ENCODE measurements around the gene C9orf50.

DNA sequence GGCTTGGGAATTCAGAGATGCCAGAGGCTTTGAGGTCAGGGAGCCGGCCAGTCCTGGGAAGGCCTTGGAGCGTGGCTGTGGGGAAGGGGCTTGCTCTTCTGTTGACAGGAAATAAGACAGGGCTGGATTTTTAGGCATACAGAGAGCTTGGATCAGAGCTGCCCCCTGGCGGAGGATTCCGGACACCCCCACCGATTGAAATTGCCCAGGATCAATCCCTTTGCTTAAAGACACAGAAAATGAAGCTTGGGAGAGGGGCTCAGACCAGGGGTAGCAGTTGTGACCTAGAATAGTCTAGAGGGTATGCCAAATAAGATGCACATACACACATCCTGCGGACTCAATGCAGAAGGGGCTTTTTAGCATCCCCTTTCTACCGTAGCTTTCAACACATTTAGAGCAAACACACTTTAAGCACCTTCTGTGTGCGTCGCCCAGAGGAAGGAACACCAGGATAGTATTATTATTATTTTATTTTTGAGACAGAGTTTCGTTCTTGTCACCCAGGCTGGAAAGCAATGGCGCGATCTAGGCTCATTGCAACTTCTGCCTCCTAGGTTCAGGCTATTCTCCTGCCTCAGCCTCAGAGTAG lies 3.4 kb upstream of the C9orf50 start:
- TF ChIP-seq, protein P1, sequence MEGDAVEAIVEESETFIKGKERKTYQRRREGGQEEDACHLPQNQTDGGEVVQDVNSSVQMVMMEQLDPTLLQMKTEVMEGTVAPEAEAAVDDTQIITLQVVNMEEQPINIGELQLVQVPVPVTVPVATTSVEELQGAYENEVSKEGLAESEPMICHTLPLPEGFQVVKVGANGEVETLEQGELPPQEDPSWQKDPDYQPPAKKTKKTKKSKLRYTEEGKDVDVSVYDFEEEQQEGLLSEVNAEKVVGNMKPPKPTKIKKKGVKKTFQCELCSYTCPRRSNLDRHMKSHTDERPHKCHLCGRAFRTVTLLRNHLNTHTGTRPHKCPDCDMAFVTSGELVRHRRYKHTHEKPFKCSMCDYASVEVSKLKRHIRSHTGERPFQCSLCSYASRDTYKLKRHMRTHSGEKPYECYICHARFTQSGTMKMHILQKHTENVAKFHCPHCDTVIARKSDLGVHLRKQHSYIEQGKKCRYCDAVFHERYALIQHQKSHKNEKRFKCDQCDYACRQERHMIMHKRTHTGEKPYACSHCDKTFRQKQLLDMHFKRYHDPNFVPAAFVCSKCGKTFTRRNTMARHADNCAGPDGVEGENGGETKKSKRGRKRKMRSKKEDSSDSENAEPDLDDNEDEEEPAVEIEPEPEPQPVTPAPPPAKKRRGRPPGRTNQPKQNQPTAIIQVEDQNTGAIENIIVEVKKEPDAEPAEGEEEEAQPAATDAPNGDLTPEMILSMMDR (conservative IDR thresholded peaks at IDR 0.05; ENCODE audit: low read depth in 2 of 2): peak; percentile 79 to 88
- TF ChIP-seq EZH2 (IDR thresholded peaks at IDR 0.05; ENCODE audit: low read depth, unreplicated experiment) (no peak), POLR2AphosphoS5 (IDR thresholded peaks at IDR 0.05; ENCODE audit: low read depth) (no peak), JUNB (IDR thresholded peaks at IDR 0.05; ENCODE audit: unreplicated experiment) (no peak), CREB1 (CRISPR knock-in tag; IDR thresholded peaks at IDR 0.05; ENCODE audit: low read depth) (no peak), NANOG (IDR thresholded peaks at IDR 0.05; ENCODE audit: borderline replicate concordance) (no peak)
- TF ChIP-seq, protein P2, sequence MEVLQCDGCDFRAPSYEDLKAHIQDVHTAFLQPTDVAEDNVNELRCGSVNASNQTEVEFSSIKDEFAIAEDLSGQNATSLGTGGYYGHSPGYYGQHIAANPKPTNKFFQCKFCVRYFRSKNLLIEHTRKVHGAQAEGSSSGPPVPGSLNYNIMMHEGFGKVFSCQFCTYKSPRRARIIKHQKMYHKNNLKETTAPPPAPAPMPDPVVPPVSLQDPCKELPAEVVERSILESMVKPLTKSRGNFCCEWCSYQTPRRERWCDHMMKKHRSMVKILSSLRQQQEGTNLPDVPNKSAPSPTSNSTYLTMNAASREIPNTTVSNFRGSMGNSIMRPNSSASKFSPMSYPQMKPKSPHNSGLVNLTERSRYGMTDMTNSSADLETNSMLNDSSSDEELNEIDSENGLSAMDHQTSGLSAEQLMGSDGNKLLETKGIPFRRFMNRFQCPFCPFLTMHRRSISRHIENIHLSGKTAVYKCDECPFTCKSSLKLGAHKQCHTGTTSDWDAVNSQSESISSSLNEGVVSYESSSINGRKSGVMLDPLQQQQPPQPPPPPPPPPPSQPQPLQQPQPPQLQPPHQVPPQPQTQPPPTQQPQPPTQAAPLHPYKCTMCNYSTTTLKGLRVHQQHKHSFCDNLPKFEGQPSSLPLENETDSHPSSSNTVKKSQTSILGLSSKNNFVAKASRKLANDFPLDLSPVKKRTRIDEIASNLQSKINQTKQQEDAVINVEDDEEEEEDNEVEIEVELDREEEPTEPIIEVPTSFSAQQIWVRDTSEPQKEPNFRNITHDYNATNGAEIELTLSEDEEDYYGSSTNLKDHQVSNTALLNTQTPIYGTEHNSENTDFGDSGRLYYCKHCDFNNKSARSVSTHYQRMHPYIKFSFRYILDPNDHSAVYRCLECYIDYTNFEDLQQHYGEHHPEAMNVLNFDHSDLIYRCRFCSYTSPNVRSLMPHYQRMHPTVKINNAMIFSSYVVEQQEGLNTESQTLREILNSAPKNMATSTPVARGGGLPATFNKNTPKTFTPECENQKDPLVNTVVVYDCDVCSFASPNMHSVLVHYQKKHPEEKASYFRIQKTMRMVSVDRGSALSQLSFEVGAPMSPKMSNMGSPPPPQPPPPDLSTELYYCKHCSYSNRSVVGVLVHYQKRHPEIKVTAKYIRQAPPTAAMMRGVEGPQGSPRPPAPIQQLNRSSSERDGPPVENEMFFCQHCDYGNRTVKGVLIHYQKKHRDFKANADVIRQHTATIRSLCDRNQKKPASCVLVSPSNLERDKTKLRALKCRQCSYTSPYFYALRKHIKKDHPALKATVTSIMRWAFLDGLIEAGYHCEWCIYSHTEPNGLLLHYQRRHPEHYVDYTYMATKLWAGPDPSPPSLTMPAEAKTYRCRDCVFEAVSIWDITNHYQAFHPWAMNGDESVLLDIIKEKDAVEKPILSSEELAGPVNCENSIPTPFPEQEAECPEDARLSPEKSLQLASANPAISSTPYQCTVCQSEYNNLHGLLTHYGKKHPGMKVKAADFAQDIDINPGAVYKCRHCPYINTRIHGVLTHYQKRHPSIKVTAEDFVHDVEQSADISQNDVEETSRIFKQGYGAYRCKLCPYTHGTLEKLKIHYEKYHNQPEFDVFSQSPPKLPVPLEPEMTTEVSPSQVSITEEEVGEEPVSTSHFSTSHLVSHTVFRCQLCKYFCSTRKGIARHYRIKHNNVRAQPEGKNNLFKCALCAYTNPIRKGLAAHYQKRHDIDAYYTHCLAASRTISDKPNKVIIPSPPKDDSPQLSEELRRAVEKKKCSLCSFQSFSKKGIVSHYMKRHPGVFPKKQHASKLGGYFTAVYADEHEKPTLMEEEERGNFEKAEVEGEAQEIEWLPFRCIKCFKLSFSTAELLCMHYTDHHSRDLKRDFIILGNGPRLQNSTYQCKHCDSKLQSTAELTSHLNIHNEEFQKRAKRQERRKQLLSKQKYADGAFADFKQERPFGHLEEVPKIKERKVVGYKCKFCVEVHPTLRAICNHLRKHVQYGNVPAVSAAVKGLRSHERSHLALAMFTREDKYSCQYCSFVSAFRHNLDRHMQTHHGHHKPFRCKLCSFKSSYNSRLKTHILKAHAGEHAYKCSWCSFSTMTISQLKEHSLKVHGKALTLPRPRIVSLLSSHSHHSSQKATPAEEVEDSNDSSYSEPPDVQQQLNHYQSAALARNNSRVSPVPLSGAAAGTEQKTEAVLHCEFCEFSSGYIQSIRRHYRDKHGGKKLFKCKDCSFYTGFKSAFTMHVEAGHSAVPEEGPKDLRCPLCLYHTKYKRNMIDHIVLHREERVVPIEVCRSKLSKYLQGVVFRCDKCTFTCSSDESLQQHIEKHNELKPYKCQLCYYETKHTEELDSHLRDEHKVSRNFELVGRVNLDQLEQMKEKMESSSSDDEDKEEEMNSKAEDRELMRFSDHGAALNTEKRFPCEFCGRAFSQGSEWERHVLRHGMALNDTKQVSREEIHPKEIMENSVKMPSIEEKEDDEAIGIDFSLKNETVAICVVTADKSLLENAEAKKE (CRISPR knock-in tag; IDR thresholded peaks at IDR 0.05): no peak
- TF ChIP-seq, protein P3, sequence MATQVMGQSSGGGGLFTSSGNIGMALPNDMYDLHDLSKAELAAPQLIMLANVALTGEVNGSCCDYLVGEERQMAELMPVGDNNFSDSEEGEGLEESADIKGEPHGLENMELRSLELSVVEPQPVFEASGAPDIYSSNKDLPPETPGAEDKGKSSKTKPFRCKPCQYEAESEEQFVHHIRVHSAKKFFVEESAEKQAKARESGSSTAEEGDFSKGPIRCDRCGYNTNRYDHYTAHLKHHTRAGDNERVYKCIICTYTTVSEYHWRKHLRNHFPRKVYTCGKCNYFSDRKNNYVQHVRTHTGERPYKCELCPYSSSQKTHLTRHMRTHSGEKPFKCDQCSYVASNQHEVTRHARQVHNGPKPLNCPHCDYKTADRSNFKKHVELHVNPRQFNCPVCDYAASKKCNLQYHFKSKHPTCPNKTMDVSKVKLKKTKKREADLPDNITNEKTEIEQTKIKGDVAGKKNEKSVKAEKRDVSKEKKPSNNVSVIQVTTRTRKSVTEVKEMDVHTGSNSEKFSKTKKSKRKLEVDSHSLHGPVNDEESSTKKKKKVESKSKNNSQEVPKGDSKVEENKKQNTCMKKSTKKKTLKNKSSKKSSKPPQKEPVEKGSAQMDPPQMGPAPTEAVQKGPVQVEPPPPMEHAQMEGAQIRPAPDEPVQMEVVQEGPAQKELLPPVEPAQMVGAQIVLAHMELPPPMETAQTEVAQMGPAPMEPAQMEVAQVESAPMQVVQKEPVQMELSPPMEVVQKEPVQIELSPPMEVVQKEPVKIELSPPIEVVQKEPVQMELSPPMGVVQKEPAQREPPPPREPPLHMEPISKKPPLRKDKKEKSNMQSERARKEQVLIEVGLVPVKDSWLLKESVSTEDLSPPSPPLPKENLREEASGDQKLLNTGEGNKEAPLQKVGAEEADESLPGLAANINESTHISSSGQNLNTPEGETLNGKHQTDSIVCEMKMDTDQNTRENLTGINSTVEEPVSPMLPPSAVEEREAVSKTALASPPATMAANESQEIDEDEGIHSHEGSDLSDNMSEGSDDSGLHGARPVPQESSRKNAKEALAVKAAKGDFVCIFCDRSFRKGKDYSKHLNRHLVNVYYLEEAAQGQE (IDR thresholded peaks at IDR 0.05; ENCODE audit: unreplicated experiment): no peak

Data from GM23338 (cell line).